Measurements from ENCODE around the gene FAM53A.
"Not testable (repeated sequence)": the region's sequence is repeated elsewhere in the genome, so short reads cannot be mapped to it uniquely, and the experiment has no call there.

The FAM53A gene

DNA sequence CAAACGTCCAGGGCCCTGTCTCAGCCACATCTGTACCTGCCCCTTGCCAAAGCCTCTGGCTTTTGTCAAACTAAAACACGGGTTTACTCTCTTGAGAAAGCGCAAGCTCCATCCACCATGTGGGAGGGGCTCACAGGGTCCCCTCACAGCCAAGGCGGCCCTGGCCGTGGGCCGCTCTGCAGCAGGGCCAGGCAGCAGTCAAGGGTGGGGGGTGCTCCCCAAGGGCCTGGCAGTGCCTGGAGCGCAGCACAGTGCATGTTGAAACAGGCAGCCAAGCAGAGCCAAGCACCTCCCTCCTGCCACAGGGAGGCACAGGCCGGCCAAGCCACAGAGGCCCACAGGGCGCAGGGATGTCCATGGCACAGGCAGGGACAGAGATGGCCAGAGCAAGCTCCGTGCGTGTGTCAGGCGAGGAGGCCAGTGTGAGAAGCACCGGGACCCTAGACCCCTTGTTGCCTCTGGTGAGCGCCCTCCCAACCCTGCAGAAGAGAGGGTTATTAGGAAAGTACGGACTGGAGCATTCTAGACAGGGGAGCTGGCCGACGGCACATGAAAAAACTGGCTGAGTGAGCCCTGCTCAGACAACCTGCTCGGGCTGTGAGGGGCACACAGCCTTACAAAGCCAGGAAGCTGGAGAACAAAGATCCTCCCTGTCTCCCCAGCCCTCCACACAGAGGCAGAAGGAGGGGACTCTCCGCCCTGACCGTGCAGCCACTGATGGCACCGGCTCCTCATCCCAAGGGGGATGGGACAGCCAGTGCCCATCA lies 39.0 kb downstream of the FAM53A start:
- no peaks in the 10 kb centered on the region for H3K27me3 ChIP-seq
- no peaks in the 10 kb centered on the region for H3K4me1 ChIP-seq (ENCODE audit: control insufficient read depth in 1 of 2, insufficient read depth in 1 of 2, low read depth in 1 of 2, low read length in 1 of 2)
- no peaks in the 10 kb centered on the region for H3K36me3 ChIP-seq
- TF ChIP-seq, protein P1, sequence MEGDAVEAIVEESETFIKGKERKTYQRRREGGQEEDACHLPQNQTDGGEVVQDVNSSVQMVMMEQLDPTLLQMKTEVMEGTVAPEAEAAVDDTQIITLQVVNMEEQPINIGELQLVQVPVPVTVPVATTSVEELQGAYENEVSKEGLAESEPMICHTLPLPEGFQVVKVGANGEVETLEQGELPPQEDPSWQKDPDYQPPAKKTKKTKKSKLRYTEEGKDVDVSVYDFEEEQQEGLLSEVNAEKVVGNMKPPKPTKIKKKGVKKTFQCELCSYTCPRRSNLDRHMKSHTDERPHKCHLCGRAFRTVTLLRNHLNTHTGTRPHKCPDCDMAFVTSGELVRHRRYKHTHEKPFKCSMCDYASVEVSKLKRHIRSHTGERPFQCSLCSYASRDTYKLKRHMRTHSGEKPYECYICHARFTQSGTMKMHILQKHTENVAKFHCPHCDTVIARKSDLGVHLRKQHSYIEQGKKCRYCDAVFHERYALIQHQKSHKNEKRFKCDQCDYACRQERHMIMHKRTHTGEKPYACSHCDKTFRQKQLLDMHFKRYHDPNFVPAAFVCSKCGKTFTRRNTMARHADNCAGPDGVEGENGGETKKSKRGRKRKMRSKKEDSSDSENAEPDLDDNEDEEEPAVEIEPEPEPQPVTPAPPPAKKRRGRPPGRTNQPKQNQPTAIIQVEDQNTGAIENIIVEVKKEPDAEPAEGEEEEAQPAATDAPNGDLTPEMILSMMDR (IDR thresholded peaks at IDR 0.05) = no peak
- H3K9me3 ChIP-seq = no peaks in the 10 kb centered on the region
- no peak overlapping the region for H3K4me3 ChIP-seq (ENCODE audit: low read depth in 1 of 2, low read length in 1 of 2)
- H3K27ac ChIP-seq = no peak overlapping the region

GRCh38 chr4:1643971-1644735 lies 40.0 kb downstream of the FAM53A start:
- TF ChIP-seq, protein P1 (IDR thresholded peaks at IDR 0.05) = no peak
- no peak overlapping the region for H3K4me3 ChIP-seq (ENCODE audit: low read depth in 1 of 2, low read length in 1 of 2)

GRCh38 chr4:1642196-1642951 lies 41.7 kb downstream of the FAM53A start:
- Histone ChIP-seq H3K36me3 (no peaks in the 10 kb centered on the region), H3K27ac (no peak overlapping the region), H3K9me3 (no peaks in the 10 kb centered on the region), H3K4me1 (ENCODE audit: control insufficient read depth in 1 of 2, insufficient read depth in 1 of 2, low read depth in 1 of 2, low read length in 1 of 2) (no peaks in the 10 kb centered on the region), H3K27me3 (no peaks in the 10 kb centered on the region), H3K4me3 (ENCODE audit: low read depth in 1 of 2, low read length in 1 of 2) (no peak overlapping the region)
- TF ChIP-seq, protein P1 (IDR thresholded peaks at IDR 0.05) = no peak

More at GRCh38 chr4:1643971-1644735, 40.0 kb downstream of the FAM53A start:
- H3K27ac ChIP-seq = no peak overlapping the region
- H3K4me1 ChIP-seq (ENCODE audit: control insufficient read depth in 1 of 2, insufficient read depth in 1 of 2, low read depth in 1 of 2, low read length in 1 of 2) = no peaks in the 10 kb centered on the region
- H3K9me3 ChIP-seq = no peaks in the 10 kb centered on the region
- no peaks in the 10 kb centered on the region for H3K36me3 ChIP-seq
- no peaks in the 10 kb centered on the region for H3K27me3 ChIP-seq

- Histone ChIP-seq H3K27me3 (no peaks in the 10 kb centered on the region), H3K4me3 (ENCODE audit: low read depth in 1 of 2, low read length in 1 of 2) (no peak overlapping the region), H3K36me3 (no peaks in the 10 kb centered on the region), H3K4me1 (ENCODE audit: control insufficient read depth in 1 of 2, insufficient read depth in 1 of 2, low read depth in 1 of 2, low read length in 1 of 2) (no peaks in the 10 kb centered on the region), H3K9me3 (no peaks in the 10 kb centered on the region), H3K27ac (no peak overlapping the region)
- TF ChIP-seq, protein P1 (IDR thresholded peaks at IDR 0.05) = no peak
Observed at GRCh38 chr4:1641671-1642070, 42.4 kb downstream of the FAM53A start.

- H3K9me3 ChIP-seq; H3K27ac ChIP-seq; H3K27me3 ChIP-seq; H3K4me1 ChIP-seq (ENCODE audit: control insufficient read depth in 1 of 2, insufficient read depth in 1 of 2, low read depth in 1 of 2, low read length in 1 of 2); H3K4me3 ChIP-seq (ENCODE audit: low read depth in 1 of 2, low read length in 1 of 2); H3K36me3 ChIP-seq: not testable (repeated sequence)
Observed at GRCh38 chr4:1640716-1641503, 43.2 kb downstream of the FAM53A start.
